Suppressor macrophage treated with lipopolysaccharide for 1 hour (primary cell): ENCODE results near the gene ANKRD37.
"Not testable (repeated sequence)": the region's sequence is repeated elsewhere in the genome, so short reads cannot be mapped to it uniquely, and the experiment has no call there.

ENCODE experiments used
- DNase-seq, 3 donors: peaks; one replicate each; pipeline ENCODE4 v3.0.0-alpha.2; 2020 to 2022

ANKRD37 gene

GRCh38 chr4:185396724-185397385, at the start of gene ANKRD37:
ANKRD37 (plus strand) TSS chr4:185396841; CDS start chr4:185396924, 83 bp downstream.
- DNase-seq, result peak in 1 of 3 donors; percentile 13

GRCh38 chr4:185346975-185347601, 49.6 kb upstream of the ANKRD37 start:
- no peak for DNase-seq

GRCh38 chr4:185351691-185352090, 45.0 kb upstream of the ANKRD37 start:
- DNase-seq, result no peak

- no peak for DNase-seq
Observed at GRCh38 chr4:185352202-185352601, 44.4 kb upstream of the ANKRD37 start.

- no peak for DNase-seq
Observed at GRCh38 chr4:185352741-185353140, 43.9 kb upstream of the ANKRD37 start.

GRCh38 chr4:185357211-185357610, 39.4 kb upstream of the ANKRD37 start:
- no peak for DNase-seq

- no peak for DNase-seq
Observed at GRCh38 chr4:185357733-185358440, 38.8 kb upstream of the ANKRD37 start.

- no peak for DNase-seq
Observed at GRCh38 chr4:185358514-185358913, 38.1 kb upstream of the ANKRD37 start.

GRCh38 chr4:185358959-185359358, 37.7 kb upstream of the ANKRD37 start:
- no peak for DNase-seq

GRCh38 chr4:185359767-185360446, 36.7 kb upstream of the ANKRD37 start:
- no peak for DNase-seq

GRCh38 chr4:185361872-185362271, 34.8 kb upstream of the ANKRD37 start:
- DNase-seq, result no peak

- not testable (repeated sequence) for DNase-seq
Observed at GRCh38 chr4:185362570-185362969, 34.1 kb upstream of the ANKRD37 start.

GRCh38 chr4:185363251-185363650, 33.4 kb upstream of the ANKRD37 start:
- no peak for DNase-seq

GRCh38 chr4:185364886-185365285, 31.8 kb upstream of the ANKRD37 start:
- DNase-seq, result no peak

- no peak for DNase-seq
Observed at GRCh38 chr4:185369731-185370130, 26.9 kb upstream of the ANKRD37 start.

GRCh38 chr4:185370268-185370949, 26.2 kb upstream of the ANKRD37 start:
- no peak for DNase-seq

GRCh38 chr4:185371702-185372101, 24.9 kb upstream of the ANKRD37 start:
- DNase-seq, result no peak

GRCh38 chr4:185374027-185374426, 22.6 kb upstream of the ANKRD37 start:
- DNase-seq, result no peak

GRCh38 chr4:185374573-185374972, 22.1 kb upstream of the ANKRD37 start:
- no peak for DNase-seq

GRCh38 chr4:185378264-185378663, 18.4 kb upstream of the ANKRD37 start:
- no peak for DNase-seq

GRCh38 chr4:185379326-185380295, 17.0 kb upstream of the ANKRD37 start:
- DNase-seq, result no peak

GRCh38 chr4:185380320-185380719, 16.3 kb upstream of the ANKRD37 start:
- DNase-seq, result no peak
